ENCODE data around the gene FEN1. TPM values are rescaled to one million over a fixed set of nuclear protein-coding genes. Genes with fewer than 3 reads are reported as not detected.
A peak's percentile ranks its signal among the peaks of the same experiment; 100 is the strongest.

Gene FEN1
- total and polyA plus RNA-seq, 2 experiments from 2014 or later: 15.4 to 21.0 TPM

DNA sequence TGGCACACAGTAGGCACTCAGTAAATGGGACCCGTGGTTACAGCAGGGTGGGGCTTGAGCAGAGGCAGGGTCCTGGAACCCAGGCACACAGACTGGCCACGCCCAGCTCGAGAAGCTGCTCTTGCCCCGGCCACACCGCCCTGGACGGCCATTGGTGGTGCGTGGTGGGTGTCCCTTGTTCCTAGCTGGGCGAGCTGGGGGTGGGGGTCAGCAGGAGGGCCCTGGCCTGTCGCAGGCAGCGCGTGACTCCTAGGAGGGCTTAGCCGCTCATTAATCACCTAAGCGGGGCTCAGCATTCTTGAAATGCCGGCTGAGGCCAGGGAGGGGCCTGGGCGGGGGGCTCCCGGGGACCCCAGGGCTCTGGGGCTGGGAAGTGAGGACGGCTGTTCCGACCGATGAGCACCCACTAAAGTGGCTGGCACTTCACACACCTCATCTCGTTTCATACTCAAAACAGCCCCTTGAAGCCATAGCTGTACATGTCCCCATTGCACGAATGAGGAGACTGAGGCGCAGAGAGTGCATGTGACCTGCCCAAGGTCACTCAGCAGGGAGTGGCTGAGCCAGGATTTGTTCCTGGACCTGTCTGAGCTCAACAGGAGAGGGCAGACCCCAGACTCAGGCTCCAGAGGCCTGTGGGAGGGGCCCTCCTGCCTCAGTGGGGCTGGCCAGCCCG is 28.6 kb upstream of the FEN1 start:
- TF ChIP-seq EZH2 (IDR thresholded peaks at IDR 0.05; ENCODE audit: borderline replicate concordance) (no peak), EZH2phosphoT487 (IDR thresholded peaks at IDR 0.05; ENCODE audit: low read depth, severe bottlenecking, unreplicated experiment) (no peak)
- TF ChIP-seq, protein P1, sequence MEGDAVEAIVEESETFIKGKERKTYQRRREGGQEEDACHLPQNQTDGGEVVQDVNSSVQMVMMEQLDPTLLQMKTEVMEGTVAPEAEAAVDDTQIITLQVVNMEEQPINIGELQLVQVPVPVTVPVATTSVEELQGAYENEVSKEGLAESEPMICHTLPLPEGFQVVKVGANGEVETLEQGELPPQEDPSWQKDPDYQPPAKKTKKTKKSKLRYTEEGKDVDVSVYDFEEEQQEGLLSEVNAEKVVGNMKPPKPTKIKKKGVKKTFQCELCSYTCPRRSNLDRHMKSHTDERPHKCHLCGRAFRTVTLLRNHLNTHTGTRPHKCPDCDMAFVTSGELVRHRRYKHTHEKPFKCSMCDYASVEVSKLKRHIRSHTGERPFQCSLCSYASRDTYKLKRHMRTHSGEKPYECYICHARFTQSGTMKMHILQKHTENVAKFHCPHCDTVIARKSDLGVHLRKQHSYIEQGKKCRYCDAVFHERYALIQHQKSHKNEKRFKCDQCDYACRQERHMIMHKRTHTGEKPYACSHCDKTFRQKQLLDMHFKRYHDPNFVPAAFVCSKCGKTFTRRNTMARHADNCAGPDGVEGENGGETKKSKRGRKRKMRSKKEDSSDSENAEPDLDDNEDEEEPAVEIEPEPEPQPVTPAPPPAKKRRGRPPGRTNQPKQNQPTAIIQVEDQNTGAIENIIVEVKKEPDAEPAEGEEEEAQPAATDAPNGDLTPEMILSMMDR (IDR thresholded peaks at IDR 0.05; ENCODE audit: poor library complexity): no peak
- H3K79me2 ChIP-seq: peaks cover 72% of the 10 kb centered on the region
- no peaks in the 10 kb centered on the region for H3K9me2 ChIP-seq (replicated peaks; ENCODE audit: insufficient read depth)
- no peak overlapping the region for H3K4me3 ChIP-seq
- H3K4me1 ChIP-seq (ENCODE audit: insufficient read depth): peaks cover 84% of the 10 kb centered on the region
- no peaks in the 10 kb centered on the region for H3K27me3 ChIP-seq
- H2AFZ ChIP-seq: no peak overlapping the region
- 74% methylated on average over 21 of the region's 23 CpGs for WGBS (ENCODE audit: low lambda C conversion rate, missing lambda C conversion rate)
- H3K36me3 ChIP-seq (replicated peaks; ENCODE audit: insufficient read depth, low read depth): no peaks in the 10 kb centered on the region
- no peak for DNase-seq (ENCODE audit: low spot score)
- H3K9me3 ChIP-seq (ENCODE audit: low read depth): no peaks in the 10 kb centered on the region
- peak overlapping the region; percentile 89 for H3K27ac ChIP-seq
- peak overlapping the region; percentile 37 for H3K4me2 ChIP-seq
- H4K20me1 ChIP-seq (ENCODE audit: insufficient read depth, poor library complexity, severe bottlenecking): no peaks in the 10 kb centered on the region

DNA sequence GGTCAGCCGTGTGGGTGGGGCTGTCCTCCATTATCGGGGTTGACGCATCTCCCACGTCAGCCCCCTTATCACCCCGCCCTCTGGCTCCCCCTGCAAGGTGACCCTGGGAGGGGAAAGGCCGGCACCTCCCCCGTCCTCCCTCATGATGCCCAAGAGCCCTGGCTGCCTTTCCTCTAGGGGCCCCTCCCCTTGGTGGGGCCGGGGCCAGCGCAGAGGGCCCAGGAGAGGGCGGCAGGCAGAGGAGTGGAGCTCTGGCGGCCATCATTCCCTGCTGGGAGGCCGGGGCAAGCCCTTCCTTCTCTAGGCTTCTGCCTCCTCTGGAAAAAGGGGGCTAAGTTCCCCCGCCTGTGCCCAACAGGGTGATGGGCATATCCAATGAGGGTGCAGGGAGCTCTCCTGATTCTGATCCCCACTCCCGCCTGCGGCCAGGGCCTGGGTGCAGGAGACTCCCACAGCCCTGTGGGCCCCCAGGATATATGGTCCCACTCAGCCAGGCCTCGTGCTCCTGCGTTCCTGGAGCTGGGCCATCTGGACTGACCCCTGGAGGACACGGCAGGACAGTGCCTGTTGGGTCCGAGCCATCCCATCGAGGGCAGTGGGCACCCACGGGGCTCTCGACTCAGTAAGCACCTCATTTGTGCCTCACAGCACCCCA is 28.0 kb upstream of the FEN1 start:
- Histone ChIP-seq H4K20me1 (ENCODE audit: insufficient read depth, poor library complexity, severe bottlenecking) (no peaks in the 10 kb centered on the region), H3K36me3 (replicated peaks; ENCODE audit: insufficient read depth, low read depth) (no peaks in the 10 kb centered on the region), H3K4me2 (peak overlapping the region; percentile 37), H3K27ac (peak overlapping the region; percentile 89), H3K9me2 (replicated peaks; ENCODE audit: insufficient read depth) (no peaks in the 10 kb centered on the region), H3K4me3 (no peak overlapping the region), H3K9me3 (ENCODE audit: low read depth) (no peaks in the 10 kb centered on the region), H3K27me3 (no peaks in the 10 kb centered on the region), H3K4me1 (ENCODE audit: insufficient read depth) (peaks cover 87% of the 10 kb centered on the region), H2AFZ (no peak overlapping the region), H3K79me2 (peaks cover 65% of the 10 kb centered on the region)
- TF ChIP-seq EZH2phosphoT487 (IDR thresholded peaks at IDR 0.05; ENCODE audit: low read depth, severe bottlenecking, unreplicated experiment) (no peak), EZH2 (IDR thresholded peaks at IDR 0.05; ENCODE audit: borderline replicate concordance) (no peak)
- TF ChIP-seq, protein P1 (IDR thresholded peaks at IDR 0.05; ENCODE audit: poor library complexity): no peak
- 69% methylated on average over 16 of the region's 22 CpGs for WGBS (ENCODE audit: low lambda C conversion rate, missing lambda C conversion rate)
- peak; percentile 75 for DNase-seq (ENCODE audit: low spot score)

DNA sequence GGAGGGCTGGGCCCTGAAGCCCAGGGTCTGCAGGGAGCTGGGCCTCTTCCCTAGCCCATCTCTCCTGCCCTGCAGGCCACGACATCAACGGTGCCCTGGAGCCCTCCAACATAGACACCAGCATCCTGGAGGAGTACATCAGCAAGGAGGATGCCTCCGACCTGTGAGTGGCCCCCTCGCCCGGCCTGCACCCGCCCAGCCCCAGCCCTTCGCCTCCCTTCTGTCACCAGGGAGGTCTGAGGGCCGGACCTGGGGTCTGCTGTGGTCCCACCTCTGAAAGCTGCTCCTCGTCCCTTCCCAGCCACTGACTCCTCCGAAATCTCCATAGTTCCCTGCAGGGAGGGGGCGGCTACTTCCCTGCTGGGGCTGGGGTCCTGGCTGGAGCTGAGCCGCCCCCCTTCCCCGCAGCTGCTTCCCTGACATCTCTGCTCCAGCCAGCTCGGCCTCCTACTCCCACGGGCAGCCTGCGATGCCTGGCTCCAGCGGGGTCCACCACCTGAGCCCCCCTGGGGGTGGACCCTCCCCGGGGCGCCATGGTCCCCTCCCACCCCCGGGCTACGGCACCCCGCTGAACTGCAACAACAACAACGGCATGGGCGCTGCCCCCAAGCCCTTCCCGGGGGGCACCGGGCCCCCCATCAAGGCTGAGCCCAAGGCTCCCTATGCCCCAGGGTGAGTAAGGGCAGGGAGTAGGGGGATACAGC is 27.0 kb upstream of the FEN1 start:
- H3K36me3 ChIP-seq (replicated peaks; ENCODE audit: insufficient read depth, low read depth): no peaks in the 10 kb centered on the region
- H3K9me3 ChIP-seq (ENCODE audit: low read depth): no peaks in the 10 kb centered on the region
- no peaks in the 10 kb centered on the region for H3K9me2 ChIP-seq (replicated peaks; ENCODE audit: insufficient read depth)
- DNase-seq (ENCODE audit: low spot score): no peak
- H3K27ac ChIP-seq: peak overlapping the region; percentile 89
- peaks cover 55% of the 10 kb centered on the region for H3K79me2 ChIP-seq
- WGBS (ENCODE audit: low lambda C conversion rate, missing lambda C conversion rate): 93% methylated on average over 12 of the region's 26 CpGs
- peaks cover 88% of the 10 kb centered on the region for H3K4me1 ChIP-seq (ENCODE audit: insufficient read depth)
- H4K20me1 ChIP-seq (ENCODE audit: insufficient read depth, poor library complexity, severe bottlenecking): no peaks in the 10 kb centered on the region
- no peak overlapping the region for H3K4me2 ChIP-seq
- TF ChIP-seq, protein P1 (IDR thresholded peaks at IDR 0.05; ENCODE audit: poor library complexity): no peak
- TF ChIP-seq EZH2phosphoT487 (IDR thresholded peaks at IDR 0.05; ENCODE audit: low read depth, severe bottlenecking, unreplicated experiment): no peak
- TF ChIP-seq EZH2 (IDR thresholded peaks at IDR 0.05; ENCODE audit: borderline replicate concordance): no peak
- no peak overlapping the region for H3K4me3 ChIP-seq
- no peaks in the 10 kb centered on the region for H3K27me3 ChIP-seq
- H2AFZ ChIP-seq: no peak overlapping the region
